Adipocyte (in vitro differentiated cells): Measurements from ENCODE around the gene ACTL7A.
"Not testable (repeated sequence)": the region's sequence is repeated elsewhere in the genome, so short reads cannot be mapped to it uniquely, and the experiment has no call there.

Experiments used
- DNase-seq: peaks from one replicate; pipeline ENCODE4 v3.0.0-alpha.2; 2015; ENCODE audit warnings: low read depth
- H3K27me3 ChIP-seq: replicated peaks from 2 replicates; pipeline ENCODE4 v1.7.0; 2013; ENCODE audit warnings: mild to moderate bottlenecking, low read length, moderate library complexity; ENCODE audit not compliant: control insufficient read depth, insufficient read depth
- H3K36me3 ChIP-seq: 2 replicates; pipeline ENCODE4 v1.7.0; 2013; ENCODE audit warnings: low read length, mild to moderate bottlenecking, moderate library complexity; ENCODE audit not compliant: control insufficient read depth, insufficient read depth, severe bottlenecking
- H3K4me1 ChIP-seq: 2 replicates; pipeline ENCODE4 v1.7.0; 2013; ENCODE audit warnings: mild to moderate bottlenecking, low read length, moderate library complexity; ENCODE audit not compliant: control insufficient read depth, insufficient read depth
- H3K4me3 ChIP-seq: 2 replicates; pipeline ENCODE4 v1.7.0; 2013; ENCODE audit warnings: mild to moderate bottlenecking, low read length, moderate library complexity
- H3K9ac ChIP-seq: 2 replicates; pipeline ENCODE4 v1.7.0; 2013; ENCODE audit warnings: mild to moderate bottlenecking, low read length, moderate library complexity
- H3K9me3 ChIP-seq: 2 replicates; pipeline ENCODE4 v1.7.0; 2013; ENCODE audit warnings: mild to moderate bottlenecking, low read length, moderate library complexity; ENCODE audit not compliant: control insufficient read depth

The ACTL7A gene

DNA sequence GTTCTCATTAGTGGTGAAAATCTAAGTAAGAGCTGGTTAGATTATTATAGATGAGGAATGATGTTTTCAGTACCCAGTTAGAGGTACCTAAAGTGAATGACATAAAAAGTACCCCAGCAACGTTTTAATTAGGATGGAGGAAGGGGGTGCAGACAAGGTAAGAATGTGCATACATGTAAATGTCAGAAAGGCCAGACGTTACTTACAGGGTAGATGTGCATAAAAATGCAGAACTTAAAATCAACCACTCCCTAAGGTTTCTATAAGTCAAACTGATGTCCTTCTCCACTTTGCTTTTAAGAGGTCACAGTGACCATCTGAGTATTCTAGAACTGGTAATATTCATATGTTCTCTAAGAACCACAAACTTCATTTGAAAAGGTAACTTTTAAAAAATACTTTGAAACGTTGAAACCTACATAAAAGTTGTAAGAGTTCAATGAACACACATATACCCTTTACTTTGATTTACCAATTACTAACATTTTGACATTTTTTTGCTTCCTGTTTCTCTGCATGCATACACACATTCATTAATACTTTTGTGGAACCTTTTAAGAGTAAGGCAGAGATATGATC is 18.8 kb downstream of the ACTL7A start:
- Histone ChIP-seq H3K4me3 (no peak overlapping the region), H3K27me3 (no peaks in the 10 kb centered on the region), H3K4me1 (peaks cover 15% of the 10 kb centered on the region), H3K9me3 (no peaks in the 10 kb centered on the region), H3K9ac (no peak overlapping the region), H3K36me3 (peaks cover 67% of the 10 kb centered on the region)
- no peak for DNase-seq

DNA sequence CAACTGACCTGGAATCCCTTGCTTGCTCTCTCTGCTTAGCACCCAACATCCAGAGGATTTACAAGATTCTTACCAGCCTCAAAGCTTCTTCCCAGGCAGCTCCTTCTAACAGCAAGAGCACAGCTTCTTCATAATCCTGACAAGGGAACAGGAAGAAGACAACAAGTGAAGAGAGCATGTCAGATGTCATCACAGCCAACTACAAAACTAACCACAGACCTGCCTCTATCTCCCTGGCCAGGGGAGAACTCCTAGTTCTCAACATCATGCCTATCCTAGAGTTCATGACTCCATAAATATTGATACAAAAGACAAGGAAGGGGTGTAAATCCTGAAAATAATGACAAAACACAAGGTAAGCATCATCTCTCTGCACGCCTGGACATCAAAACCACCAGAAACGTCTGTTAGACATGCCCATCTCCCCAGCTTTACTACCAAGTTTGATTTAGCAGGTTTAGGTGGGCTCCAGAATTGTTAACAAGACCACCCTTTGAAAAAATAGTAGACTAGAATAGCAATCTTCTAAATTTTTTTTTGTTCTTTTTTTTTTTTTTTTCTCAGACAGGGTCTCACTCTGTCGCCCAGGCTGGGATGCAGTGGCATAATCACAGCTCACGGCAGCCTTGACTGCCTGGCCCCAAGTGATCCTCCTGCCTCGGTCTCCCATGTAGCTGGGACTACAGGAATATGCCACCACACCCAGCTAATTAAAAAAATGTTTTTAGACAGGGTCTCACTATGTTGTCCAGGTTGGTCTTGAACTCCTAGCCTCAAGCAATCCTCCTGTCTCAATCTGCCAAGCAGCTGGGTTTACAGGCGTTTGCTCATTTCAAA is 20.2 kb downstream of the ACTL7A start:
- H3K4me1 ChIP-seq = peaks cover 23% of the 10 kb centered on the region
- H3K4me3 ChIP-seq = no peak overlapping the region
- H3K36me3 ChIP-seq = peaks cover 52% of the 10 kb centered on the region
- H3K9me3 ChIP-seq = no peaks in the 10 kb centered on the region
- DNase-seq = no peak
- no peaks in the 10 kb centered on the region for H3K27me3 ChIP-seq
- no peak overlapping the region for H3K9ac ChIP-seq

GRCh38 chr9:108883085-108883484 is 21.0 kb downstream of the ACTL7A start:
- Histone ChIP-seq H3K9ac (no peak overlapping the region), H3K9me3 (no peaks in the 10 kb centered on the region), H3K4me1 (peaks cover 23% of the 10 kb centered on the region), H3K27me3 (no peaks in the 10 kb centered on the region), H3K4me3 (no peak overlapping the region), H3K36me3 (peaks cover 52% of the 10 kb centered on the region)
- no peak for DNase-seq

DNA sequence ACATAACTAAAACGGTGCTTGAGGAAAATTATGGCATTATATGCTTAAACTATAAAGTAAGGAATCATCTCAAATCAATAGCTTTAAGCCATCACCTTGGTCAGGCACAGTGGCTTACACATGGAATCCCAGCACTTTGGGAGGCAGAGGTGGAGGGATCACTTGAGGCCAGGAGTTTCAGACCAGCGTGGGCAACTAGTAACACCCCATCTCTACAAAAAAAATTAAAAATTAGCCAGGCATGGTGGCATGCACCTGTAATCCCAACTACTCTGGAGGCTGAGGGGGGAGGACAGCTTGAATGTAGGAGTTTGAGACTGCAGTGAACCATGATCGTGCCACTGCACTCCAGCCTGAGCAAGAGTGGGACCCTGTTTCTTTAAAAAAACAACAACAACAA is 22.6 kb downstream of the ACTL7A start:
- Histone ChIP-seq H3K27me3 (no peaks in the 10 kb centered on the region), H3K4me3 (no peak overlapping the region), H3K36me3 (peaks cover 49% of the 10 kb centered on the region), H3K4me1 (peaks cover 23% of the 10 kb centered on the region), H3K9ac (no peak overlapping the region), H3K9me3 (no peaks in the 10 kb centered on the region)
- no peak for DNase-seq

DNA sequence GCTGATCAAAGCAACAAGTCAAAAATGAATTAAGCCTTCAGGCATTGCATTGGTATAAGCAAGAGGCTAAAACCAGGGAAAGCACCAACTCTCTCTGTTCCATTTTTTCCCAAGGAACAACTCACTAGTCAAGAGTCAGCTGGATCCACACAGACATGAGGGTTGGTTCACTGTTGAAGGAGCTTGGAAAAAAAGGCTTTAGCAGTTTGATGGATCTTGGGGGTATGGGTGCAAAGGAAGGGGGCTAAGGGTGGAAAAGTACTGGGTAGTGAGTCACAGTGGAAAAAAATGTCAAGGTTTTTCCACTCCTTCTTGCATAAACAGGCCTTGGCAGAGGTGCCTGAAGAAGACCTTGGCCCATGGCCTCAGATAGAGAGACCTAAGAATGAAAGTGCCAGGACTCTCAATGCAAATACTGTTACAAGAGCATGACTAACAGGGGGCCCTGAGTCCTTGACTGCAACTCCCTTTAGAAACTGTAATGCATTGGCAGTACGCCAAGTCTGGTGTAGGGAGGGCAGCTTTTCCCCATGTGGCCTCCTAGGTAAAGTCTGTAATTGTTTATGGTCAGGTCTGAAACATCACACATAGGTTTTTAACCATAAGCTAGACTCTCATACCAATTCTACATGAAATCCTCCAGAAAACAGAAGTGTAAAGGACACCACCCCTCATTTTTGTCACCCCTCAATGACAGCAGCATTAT is 23.7 kb downstream of the ACTL7A start:
- peaks cover 43% of the 10 kb centered on the region for H3K36me3 ChIP-seq

DNA sequence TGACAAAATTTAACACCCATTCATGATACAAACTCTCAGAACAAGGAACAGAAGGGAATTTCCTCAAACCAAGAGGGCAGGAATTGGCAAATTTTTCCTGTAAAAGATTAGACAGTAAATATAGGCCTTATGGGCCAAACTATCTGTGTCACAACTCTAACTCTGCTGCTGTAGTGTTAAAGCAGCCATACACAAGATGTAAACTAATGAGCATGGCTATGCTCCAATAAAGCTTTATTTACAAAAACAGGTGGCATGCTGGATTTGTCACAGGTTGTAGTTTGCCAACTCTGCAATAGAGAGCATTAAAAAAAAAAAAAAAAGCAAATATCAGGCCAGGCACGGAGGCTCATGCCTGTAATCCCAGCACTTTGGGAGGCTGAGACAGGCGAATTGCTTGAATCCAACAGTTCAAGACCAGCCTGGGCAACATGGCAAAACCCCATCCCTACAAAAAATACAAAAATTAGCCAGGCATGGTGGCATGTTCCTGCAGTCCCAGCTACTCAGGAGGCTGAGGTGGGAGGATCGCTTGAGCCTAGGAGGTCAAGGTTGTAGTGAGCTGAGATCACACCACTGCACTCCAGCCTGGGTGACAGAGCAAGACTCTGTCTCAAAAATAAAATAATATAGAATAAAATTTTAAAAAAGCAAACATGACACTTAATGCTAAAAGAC is 24.7 kb downstream of the ACTL7A start:
- Histone ChIP-seq H3K4me1 (peaks cover 23% of the 10 kb centered on the region), H3K36me3 (peaks cover 44% of the 10 kb centered on the region)
- DNase-seq = peak; percentile 6
- H3K9me3 ChIP-seq, H3K27me3 ChIP-seq, H3K4me3 ChIP-seq, H3K9ac ChIP-seq: not testable (repeated sequence)

More for the DNA sequence above, 23.7 kb downstream of the ACTL7A start:
- H3K27me3 ChIP-seq = no peaks in the 10 kb centered on the region
- no peak overlapping the region for H3K4me3 ChIP-seq
- DNase-seq = peak; percentile 67
- H3K4me1 ChIP-seq = peaks cover 23% of the 10 kb centered on the region
- H3K9ac ChIP-seq = no peak overlapping the region
- H3K9me3 ChIP-seq = no peaks in the 10 kb centered on the region

- H3K4me1 ChIP-seq = peaks cover 18% of the 10 kb centered on the region
- H3K27me3 ChIP-seq = no peaks in the 10 kb centered on the region
- H3K9me3 ChIP-seq = no peaks in the 10 kb centered on the region
- H3K4me3 ChIP-seq = no peak overlapping the region
- H3K36me3 ChIP-seq = peaks cover 56% of the 10 kb centered on the region
- H3K9ac ChIP-seq = no peak overlapping the region
- DNase-seq = peak; percentile 40
These were observed 27.6 kb downstream of the ACTL7A start for GRCh38 chr9:108889649-108890067.

DNA sequence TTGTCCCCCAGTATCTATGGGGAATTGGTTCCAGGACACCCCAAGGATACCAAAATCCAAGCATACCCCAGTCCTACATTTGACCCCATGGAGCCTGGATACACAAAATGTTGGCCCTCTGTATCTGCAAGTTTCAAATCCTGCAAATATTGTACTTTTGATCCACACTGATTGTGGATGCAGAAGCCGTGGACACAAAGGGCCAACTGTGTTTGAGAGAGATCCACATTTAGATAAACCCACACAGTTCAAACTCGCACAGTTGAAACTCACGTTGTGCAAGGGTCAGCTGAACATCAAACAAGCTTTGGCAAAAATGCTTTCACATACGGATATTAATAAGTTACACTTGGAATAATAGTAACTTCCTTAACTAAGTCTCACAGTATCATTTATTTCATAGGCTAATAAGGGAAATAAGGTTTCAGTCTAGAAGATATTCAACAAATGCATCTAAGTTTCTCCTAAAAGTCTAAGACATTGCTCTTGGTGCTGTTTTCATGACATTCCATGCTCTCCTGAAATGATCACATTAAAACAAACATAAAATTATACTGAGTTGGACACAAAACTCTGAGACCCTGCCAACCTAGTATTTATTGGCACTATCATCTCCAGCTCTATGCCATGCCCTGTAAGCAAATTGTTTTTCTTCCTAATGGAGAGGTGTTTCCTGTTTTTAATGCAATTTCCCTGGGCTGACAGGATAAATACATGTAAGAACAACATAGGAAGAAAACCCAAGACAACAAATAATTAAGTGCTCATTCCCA is 32.3 kb downstream of the ACTL7A start:
- Histone ChIP-seq H3K4me3 (no peak overlapping the region), H3K9me3 (no peaks in the 10 kb centered on the region), H3K9ac (no peak overlapping the region), H3K4me1 (no peaks in the 10 kb centered on the region), H3K36me3 (peaks cover 82% of the 10 kb centered on the region), H3K27me3 (no peaks in the 10 kb centered on the region)
- DNase-seq = no peak

GRCh38 chr9:108897324-108898096 is 35.4 kb downstream of the ACTL7A start:
- no peak overlapping the region for H3K9ac ChIP-seq
- no peaks in the 10 kb centered on the region for H3K4me1 ChIP-seq
- H3K4me3 ChIP-seq = no peak overlapping the region
- peak; percentile 3 for DNase-seq
- peaks cover 88% of the 10 kb centered on the region for H3K36me3 ChIP-seq
- no peaks in the 10 kb centered on the region for H3K9me3 ChIP-seq
- no peaks in the 10 kb centered on the region for H3K27me3 ChIP-seq

DNA sequence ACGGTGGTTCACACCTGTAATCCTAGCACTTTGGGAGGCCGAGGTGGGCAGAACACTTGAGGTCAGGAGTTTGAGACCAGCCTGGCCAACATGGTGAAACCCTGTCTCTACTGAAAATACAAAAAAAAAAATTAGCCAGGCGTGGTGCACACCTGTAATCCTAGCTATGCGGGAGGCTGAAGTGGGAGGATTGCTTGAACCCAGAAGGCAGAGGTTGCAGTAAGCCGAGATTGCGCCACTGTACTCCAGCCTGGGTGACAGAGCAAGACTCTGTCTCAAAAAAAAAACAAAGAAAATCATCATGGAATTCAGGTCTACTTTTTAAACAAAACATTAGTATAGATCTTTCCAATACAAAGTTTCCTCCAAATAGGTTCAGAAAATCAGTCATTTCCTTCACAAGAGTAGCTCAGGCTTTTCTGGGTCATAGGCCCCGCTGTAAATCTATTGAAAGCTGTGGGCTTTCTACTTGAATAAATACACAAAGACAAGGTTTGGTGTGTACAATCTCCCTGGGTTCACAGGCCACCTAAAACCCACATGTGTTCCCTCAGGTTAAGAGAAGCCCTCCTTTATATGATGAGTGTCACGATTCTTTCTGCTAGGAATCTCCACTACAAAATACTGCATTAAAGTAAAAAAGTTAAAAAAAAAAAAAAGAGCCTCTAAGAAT is 37.1 kb downstream of the ACTL7A start:
- DNase-seq, H3K4me1 ChIP-seq, H3K4me3 ChIP-seq, H3K27me3 ChIP-seq, H3K9me3 ChIP-seq, H3K9ac ChIP-seq: not testable (repeated sequence)
- H3K36me3 ChIP-seq = peaks cover 90% of the 10 kb centered on the region
